22Rv1 (cell line): ENCODE measurements around the gene TRIOBP.

Source experiments
- H3K27ac ChIP-seq: fragments of 450-650 bp; 2 replicates; pipeline ENCODE4 v1.5.1; 2017
- CTCF ChIP-seq: fragments of 450-650 bp; IDR thresholded peaks from 2 replicates; pipeline ENCODE4 v1.5.1; 2017; ENCODE audit warnings: mild to moderate bottlenecking
- ZFX ChIP-seq: fragments of 450-650 bp; IDR thresholded peaks from 2 replicates; pipeline ENCODE4 v1.6.1; 2017; ENCODE audit warnings: antibody characterized with exemption, borderline replicate concordance

Gene TRIOBP

GRCh38 chr22:37807410-37808293, 110.8 kb downstream of the TRIOBP start, which contains the start of gene GCAT:
Gene GCAT, plus strand, starts transcription at chr22:37807934. Its CDS starts 34 bp downstream, at chr22:37807968.
- H3K27ac ChIP-seq: peak within 1 kb of the TSS; percentile 97
- TF ChIP-seq ZFX: no peak
- TF ChIP-seq CTCF: no peak

- TF ChIP-seq CTCF (no peak), ZFX (no peak)
- H3K27ac ChIP-seq: peak overlapping the region; percentile 97
These were observed 111.4 kb downstream of the TRIOBP start for GRCh38 chr22:37808294-37808657.

GRCh38 chr22:37809672-37810333, 113.0 kb downstream of the TRIOBP start:
- H3K27ac ChIP-seq: no peak overlapping the region
- TF ChIP-seq CTCF (no peak), ZFX (no peak)

- TF ChIP-seq CTCF: no peak
- TF ChIP-seq ZFX: no peak
- no peak overlapping the region for H3K27ac ChIP-seq
These were observed 115.0 kb downstream of the TRIOBP start for GRCh38 chr22:37811867-37812266.

GRCh38 chr22:37812869-37813678, 116.2 kb downstream of the TRIOBP start:
- no peak for TF ChIP-seq ZFX
- TF ChIP-seq CTCF: no peak
- H3K27ac ChIP-seq: no peak overlapping the region

- H3K27ac ChIP-seq: no peak overlapping the region
- TF ChIP-seq ZFX: no peak
- TF ChIP-seq CTCF: no peak
These were observed 118.7 kb downstream of the TRIOBP start for GRCh38 chr22:37815593-37815992.
